ENCODE data around the gene FUS. TPM values are rescaled to one million over a fixed set of nuclear protein-coding genes. Genes with fewer than 3 reads are reported as not detected.
A peak's percentile ranks its signal among the peaks of the same experiment; 100 is the strongest.

FUS gene
- total and polyA plus RNA-seq, 2 of the 13 experiments (the other 11 are each of a cell fraction or from before 2014, with no cell fraction given) = 68.1 to 168 TPM

DNA sequence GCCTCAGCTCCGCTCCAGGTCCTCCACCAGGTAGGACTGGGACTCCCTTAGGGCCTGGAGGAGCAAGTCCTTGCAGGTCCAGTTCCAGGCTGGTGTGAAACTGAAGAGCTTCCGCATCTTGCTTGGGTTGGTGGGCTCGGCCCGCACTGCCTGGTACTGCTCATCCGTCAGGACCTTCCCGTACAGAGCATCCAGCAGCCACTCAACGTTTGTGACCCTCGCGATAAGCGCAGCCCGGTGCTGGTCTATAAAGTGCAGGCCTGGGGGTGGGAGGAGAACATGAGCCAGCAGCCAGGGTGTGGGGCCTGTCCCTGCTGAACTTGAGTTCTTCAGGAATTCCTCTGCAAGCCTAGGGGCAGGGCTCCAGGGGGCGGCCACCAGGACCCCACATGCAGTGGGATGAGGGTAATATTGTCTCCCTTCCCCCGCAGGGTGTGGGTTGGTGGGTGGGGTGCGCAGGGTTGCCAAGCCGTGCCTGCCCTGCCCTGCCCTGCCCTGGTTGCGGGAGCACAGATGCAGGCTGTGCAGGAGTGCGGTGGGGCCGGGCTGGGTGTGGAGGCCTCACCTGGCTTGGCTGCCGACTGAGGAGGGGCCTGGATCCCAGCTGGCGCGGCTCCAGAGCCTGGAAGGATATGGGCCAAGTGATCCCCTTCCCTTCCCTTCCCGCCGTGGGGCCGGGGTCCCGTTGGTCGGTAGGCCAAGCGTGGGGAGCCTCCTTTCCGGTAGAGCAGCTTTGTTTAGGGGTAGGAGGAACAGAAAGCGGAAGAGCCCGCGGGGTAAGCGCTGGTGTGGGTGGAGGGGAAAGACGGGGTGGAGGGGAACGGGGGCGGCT is 21.9 kb downstream of the FUS start (continued):
- TF ChIP-seq, protein P1, sequence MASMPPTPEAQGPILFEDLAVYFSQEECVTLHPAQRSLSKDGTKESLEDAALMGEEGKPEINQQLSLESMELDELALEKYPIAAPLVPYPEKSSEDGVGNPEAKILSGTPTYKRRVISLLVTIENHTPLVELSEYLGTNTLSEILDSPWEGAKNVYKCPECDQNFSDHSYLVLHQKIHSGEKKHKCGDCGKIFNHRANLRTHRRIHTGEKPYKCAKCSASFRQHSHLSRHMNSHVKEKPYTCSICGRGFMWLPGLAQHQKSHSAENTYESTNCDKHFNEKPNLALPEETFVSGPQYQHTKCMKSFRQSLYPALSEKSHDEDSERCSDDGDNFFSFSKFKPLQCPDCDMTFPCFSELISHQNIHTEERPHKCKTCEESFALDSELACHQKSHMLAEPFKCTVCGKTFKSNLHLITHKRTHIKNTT (CRISPR knock-in tag; IDR thresholded peaks at IDR 0.05) = no peak
- TF ChIP-seq SOX5 (CRISPR knock-in tag; IDR thresholded peaks at IDR 0.05; ENCODE audit: borderline replicate concordance) = no peak
- TF ChIP-seq ZNF446 (CRISPR knock-in tag; IDR thresholded peaks at IDR 0.05) = no peak
- TF ChIP-seq ZNF713 (CRISPR knock-in tag; IDR thresholded peaks at IDR 0.05) = no peak
- TF ChIP-seq, protein P2, sequence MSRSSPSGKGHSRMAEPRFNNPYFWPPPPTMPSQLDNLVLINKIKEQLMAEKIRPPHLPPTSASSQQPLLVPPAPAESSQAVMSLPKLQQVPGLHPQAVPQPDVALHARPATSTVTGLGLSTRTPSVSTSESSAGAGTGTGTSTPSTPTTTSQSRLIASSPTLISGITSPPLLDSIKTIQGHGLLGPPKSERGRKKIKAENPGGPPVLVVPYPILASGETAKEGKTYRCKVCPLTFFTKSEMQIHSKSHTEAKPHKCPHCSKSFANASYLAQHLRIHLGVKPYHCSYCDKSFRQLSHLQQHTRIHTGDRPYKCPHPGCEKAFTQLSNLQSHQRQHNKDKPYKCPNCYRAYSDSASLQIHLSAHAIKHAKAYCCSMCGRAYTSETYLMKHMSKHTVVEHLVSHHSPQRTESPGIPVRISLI (CRISPR knock-in tag; IDR thresholded peaks at IDR 0.05; ENCODE audit: borderline replicate concordance) = no peak
- TF ChIP-seq, protein P3, sequence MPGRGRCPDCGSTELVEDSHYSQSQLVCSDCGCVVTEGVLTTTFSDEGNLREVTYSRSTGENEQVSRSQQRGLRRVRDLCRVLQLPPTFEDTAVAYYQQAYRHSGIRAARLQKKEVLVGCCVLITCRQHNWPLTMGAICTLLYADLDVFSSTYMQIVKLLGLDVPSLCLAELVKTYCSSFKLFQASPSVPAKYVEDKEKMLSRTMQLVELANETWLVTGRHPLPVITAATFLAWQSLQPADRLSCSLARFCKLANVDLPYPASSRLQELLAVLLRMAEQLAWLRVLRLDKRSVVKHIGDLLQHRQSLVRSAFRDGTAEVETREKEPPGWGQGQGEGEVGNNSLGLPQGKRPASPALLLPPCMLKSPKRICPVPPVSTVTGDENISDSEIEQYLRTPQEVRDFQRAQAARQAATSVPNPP (CRISPR knock-in tag; IDR thresholded peaks at IDR 0.05) = no peak
- peak; percentile 67; the same call in 1 of the 2 replicates for TF ChIP-seq TOPORS (CRISPR knock-in tag; IDR thresholded peaks at IDR 0.05)
- TF ChIP-seq, protein P4, sequence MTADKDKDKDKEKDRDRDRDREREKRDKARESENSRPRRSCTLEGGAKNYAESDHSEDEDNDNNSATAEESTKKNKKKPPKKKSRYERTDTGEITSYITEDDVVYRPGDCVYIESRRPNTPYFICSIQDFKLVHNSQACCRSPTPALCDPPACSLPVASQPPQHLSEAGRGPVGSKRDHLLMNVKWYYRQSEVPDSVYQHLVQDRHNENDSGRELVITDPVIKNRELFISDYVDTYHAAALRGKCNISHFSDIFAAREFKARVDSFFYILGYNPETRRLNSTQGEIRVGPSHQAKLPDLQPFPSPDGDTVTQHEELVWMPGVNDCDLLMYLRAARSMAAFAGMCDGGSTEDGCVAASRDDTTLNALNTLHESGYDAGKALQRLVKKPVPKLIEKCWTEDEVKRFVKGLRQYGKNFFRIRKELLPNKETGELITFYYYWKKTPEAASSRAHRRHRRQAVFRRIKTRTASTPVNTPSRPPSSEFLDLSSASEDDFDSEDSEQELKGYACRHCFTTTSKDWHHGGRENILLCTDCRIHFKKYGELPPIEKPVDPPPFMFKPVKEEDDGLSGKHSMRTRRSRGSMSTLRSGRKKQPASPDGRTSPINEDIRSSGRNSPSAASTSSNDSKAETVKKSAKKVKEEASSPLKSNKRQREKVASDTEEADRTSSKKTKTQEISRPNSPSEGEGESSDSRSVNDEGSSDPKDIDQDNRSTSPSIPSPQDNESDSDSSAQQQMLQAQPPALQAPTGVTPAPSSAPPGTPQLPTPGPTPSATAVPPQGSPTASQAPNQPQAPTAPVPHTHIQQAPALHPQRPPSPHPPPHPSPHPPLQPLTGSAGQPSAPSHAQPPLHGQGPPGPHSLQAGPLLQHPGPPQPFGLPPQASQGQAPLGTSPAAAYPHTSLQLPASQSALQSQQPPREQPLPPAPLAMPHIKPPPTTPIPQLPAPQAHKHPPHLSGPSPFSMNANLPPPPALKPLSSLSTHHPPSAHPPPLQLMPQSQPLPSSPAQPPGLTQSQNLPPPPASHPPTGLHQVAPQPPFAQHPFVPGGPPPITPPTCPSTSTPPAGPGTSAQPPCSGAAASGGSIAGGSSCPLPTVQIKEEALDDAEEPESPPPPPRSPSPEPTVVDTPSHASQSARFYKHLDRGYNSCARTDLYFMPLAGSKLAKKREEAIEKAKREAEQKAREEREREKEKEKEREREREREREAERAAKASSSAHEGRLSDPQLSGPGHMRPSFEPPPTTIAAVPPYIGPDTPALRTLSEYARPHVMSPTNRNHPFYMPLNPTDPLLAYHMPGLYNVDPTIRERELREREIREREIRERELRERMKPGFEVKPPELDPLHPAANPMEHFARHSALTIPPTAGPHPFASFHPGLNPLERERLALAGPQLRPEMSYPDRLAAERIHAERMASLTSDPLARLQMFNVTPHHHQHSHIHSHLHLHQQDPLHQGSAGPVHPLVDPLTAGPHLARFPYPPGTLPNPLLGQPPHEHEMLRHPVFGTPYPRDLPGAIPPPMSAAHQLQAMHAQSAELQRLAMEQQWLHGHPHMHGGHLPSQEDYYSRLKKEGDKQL (CRISPR knock-in tag; IDR thresholded peaks at IDR 0.05; ENCODE audit: low read depth) = no peak
- TF ChIP-seq PRMT3 (CRISPR knock-in tag; IDR thresholded peaks at IDR 0.05; ENCODE audit: borderline replicate concordance, low read depth) = no peak
- peak; percentile 27; the same call in 1 of the 2 replicates for TF ChIP-seq GABPB1 (CRISPR knock-in tag; IDR thresholded peaks at IDR 0.05)
- peak; percentile 82 for TF ChIP-seq KDM2A (CRISPR knock-in tag; IDR thresholded peaks at IDR 0.05; ENCODE audit: borderline replicate concordance, low read depth)
- TF ChIP-seq, protein P5, sequence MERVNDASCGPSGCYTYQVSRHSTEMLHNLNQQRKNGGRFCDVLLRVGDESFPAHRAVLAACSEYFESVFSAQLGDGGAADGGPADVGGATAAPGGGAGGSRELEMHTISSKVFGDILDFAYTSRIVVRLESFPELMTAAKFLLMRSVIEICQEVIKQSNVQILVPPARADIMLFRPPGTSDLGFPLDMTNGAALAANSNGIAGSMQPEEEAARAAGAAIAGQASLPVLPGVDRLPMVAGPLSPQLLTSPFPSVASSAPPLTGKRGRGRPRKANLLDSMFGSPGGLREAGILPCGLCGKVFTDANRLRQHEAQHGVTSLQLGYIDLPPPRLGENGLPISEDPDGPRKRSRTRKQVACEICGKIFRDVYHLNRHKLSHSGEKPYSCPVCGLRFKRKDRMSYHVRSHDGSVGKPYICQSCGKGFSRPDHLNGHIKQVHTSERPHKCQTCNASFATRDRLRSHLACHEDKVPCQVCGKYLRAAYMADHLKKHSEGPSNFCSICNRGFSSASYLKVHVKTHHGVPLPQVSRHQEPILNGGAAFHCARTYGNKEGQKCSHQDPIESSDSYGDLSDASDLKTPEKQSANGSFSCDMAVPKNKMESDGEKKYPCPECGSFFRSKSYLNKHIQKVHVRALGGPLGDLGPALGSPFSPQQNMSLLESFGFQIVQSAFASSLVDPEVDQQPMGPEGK (CRISPR knock-in tag; IDR thresholded peaks at IDR 0.05) = 0 out of 2 replicates have a peak, but pooled peaks have one; percentile 5
- TF ChIP-seq, protein P6, sequence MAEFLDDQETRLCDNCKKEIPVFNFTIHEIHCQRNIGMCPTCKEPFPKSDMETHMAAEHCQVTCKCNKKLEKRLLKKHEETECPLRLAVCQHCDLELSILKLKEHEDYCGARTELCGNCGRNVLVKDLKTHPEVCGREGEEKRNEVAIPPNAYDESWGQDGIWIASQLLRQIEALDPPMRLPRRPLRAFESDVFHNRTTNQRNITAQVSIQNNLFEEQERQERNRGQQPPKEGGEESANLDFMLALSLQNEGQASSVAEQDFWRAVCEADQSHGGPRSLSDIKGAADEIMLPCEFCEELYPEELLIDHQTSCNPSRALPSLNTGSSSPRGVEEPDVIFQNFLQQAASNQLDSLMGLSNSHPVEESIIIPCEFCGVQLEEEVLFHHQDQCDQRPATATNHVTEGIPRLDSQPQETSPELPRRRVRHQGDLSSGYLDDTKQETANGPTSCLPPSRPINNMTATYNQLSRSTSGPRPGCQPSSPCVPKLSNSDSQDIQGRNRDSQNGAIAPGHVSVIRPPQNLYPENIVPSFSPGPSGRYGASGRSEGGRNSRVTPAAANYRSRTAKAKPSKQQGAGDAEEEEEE (CRISPR knock-in tag; IDR thresholded peaks at IDR 0.05; ENCODE audit: borderline replicate concordance) = 0 out of 2 replicates have a peak, but pooled peaks have one; percentile 49

Measured in HepG2 (cell line).